ENCODE data around the gene KRCC1. TPM values are rescaled to one million over a fixed set of nuclear protein-coding genes. Genes with fewer than 3 reads are reported as not detected.

KRCC1 gene
- total and polyA plus RNA-seq, 9 of the 15 experiments (the other 6 are each of a cell fraction or from before 2014, with no cell fraction given) = 1.9 to 6.0 (median 2.2) TPM

DNA sequence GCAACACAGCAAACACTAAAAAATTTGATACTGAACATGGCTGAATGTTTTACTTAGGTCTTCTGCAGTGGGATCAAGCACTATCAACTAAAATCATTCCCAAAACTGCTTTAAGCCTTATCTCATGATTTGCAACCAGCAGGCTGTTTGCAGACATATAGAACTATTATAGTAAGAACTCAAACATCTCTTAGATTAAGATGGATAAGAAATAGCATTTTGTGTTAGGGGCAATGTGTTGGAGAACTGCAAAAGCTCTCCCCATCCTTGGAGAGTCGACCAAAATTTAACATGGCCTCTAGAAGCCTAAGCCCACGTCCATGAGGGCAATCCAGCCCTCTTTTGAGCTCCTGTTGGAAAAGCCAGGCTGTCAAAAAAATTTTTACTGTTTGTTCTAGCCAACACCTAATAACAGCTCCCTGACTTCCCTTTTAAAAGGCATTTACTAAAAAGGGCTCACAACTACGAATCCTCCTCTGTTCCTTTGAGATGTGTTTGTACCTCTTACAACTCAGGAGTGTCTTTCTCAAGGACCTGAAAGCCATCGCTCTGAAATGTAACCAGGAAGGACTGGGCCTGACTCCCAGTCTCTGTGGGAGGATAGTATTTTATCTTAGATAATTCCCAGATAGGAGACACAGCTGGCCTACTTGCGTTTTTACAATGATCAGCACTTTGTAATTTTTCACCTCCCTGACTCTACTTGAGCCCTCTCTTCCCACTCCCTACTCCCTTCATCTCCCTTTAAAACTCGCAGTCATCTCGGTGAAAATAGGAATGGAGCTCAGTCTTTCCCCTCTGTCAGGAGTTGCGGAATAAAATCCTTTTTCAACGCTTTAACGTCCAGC lies 1.4 kb downstream of the KRCC1 start (continued):
- TF ChIP-seq, protein P1, sequence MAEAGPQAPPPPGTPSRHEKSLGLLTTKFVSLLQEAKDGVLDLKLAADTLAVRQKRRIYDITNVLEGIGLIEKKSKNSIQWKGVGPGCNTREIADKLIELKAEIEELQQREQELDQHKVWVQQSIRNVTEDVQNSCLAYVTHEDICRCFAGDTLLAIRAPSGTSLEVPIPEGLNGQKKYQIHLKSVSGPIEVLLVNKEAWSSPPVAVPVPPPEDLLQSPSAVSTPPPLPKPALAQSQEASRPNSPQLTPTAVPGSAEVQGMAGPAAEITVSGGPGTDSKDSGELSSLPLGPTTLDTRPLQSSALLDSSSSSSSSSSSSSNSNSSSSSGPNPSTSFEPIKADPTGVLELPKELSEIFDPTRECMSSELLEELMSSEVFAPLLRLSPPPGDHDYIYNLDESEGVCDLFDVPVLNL (CRISPR knock-in tag; IDR thresholded peaks at IDR 0.05; ENCODE audit: low read depth) = no peak
- TF ChIP-seq MTA3 (IDR thresholded peaks at IDR 0.05; ENCODE audit: borderline replicate concordance) (0 out of 2 replicates have a peak, but pooled peaks have one; percentile 22), ELF1 (tag; IDR thresholded peaks at IDR 0.05) (peak; percentile 59), ZNF316 (IDR thresholded peaks at IDR 0.05) (peak; percentile 93), MTF1 (CRISPR knock-in tag; IDR thresholded peaks at IDR 0.05; ENCODE audit: borderline replicate concordance) (no peak), CHD2 (IDR thresholded peaks at IDR 0.05; ENCODE audit: low read depth, low read length) (no peak), ZNF778 (CRISPR knock-in tag; IDR thresholded peaks at IDR 0.05) (no peak), HDAC1 (IDR thresholded peaks at IDR 0.05) (peak in 1 of 2 experiments; percentile 18; a peak in 1 of 4 replicates), ZNF668 (CRISPR knock-in tag; IDR thresholded peaks at IDR 0.05) (no peak), MAFF (IDR thresholded peaks at IDR 0.05; ENCODE audit: low read length) (peak; percentile 59; the same call in 1 of the 2 replicates), RFX7 (CRISPR knock-in tag; IDR thresholded peaks at IDR 0.05) (no peak), MEF2A (IDR thresholded peaks at IDR 0.05; ENCODE audit: control insufficient read depth, low read depth, low read length) (no peak), YY1 (IDR thresholded peaks at IDR 0.05; ENCODE audit: borderline replicate concordance in 1 of 3, control insufficient read depth in 1 of 3, extremely low read depth in 1 of 3, insufficient read depth in 3 of 3, insufficient read length in 1 of 3, insufficient replicate concordance in 2 of 3, low read depth in 1 of 3, low read length in 2 of 3) (peak in 1 of 3 experiments; percentile 37)
- TF ChIP-seq, protein P2, sequence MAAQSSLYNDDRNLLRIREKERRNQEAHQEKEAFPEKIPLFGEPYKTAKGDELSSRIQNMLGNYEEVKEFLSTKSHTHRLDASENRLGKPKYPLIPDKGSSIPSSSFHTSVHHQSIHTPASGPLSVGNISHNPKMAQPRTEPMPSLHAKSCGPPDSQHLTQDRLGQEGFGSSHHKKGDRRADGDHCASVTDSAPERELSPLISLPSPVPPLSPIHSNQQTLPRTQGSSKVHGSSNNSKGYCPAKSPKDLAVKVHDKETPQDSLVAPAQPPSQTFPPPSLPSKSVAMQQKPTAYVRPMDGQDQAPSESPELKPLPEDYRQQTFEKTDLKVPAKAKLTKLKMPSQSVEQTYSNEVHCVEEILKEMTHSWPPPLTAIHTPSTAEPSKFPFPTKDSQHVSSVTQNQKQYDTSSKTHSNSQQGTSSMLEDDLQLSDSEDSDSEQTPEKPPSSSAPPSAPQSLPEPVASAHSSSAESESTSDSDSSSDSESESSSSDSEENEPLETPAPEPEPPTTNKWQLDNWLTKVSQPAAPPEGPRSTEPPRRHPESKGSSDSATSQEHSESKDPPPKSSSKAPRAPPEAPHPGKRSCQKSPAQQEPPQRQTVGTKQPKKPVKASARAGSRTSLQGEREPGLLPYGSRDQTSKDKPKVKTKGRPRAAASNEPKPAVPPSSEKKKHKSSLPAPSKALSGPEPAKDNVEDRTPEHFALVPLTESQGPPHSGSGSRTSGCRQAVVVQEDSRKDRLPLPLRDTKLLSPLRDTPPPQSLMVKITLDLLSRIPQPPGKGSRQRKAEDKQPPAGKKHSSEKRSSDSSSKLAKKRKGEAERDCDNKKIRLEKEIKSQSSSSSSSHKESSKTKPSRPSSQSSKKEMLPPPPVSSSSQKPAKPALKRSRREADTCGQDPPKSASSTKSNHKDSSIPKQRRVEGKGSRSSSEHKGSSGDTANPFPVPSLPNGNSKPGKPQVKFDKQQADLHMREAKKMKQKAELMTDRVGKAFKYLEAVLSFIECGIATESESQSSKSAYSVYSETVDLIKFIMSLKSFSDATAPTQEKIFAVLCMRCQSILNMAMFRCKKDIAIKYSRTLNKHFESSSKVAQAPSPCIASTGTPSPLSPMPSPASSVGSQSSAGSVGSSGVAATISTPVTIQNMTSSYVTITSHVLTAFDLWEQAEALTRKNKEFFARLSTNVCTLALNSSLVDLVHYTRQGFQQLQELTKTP (IDR thresholded peaks at IDR 0.05; ENCODE audit: low read depth in 1 of 2, partially characterized antibody in 2 of 2) = peak in 1 of 2 experiments; percentile 63
- TF ChIP-seq, protein P3, sequence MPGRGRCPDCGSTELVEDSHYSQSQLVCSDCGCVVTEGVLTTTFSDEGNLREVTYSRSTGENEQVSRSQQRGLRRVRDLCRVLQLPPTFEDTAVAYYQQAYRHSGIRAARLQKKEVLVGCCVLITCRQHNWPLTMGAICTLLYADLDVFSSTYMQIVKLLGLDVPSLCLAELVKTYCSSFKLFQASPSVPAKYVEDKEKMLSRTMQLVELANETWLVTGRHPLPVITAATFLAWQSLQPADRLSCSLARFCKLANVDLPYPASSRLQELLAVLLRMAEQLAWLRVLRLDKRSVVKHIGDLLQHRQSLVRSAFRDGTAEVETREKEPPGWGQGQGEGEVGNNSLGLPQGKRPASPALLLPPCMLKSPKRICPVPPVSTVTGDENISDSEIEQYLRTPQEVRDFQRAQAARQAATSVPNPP (IDR thresholded peaks at IDR 0.05; ENCODE audit: borderline replicate concordance, insufficient read depth, insufficient read length) = no peak
- TF ChIP-seq, protein P4, sequence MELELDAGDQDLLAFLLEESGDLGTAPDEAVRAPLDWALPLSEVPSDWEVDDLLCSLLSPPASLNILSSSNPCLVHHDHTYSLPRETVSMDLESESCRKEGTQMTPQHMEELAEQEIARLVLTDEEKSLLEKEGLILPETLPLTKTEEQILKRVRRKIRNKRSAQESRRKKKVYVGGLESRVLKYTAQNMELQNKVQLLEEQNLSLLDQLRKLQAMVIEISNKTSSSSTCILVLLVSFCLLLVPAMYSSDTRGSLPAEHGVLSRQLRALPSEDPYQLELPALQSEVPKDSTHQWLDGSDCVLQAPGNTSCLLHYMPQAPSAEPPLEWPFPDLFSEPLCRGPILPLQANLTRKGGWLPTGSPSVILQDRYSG (tag; conservative IDR thresholded peaks at IDR 0.05; ENCODE audit: low read depth) = 0 out of 2 replicates have a peak, but pooled peaks have one; percentile 40
